Middle frontal gyrus (tissue), 1 donor: Measurements from ENCODE around the gene METTL16.
A peak's percentile ranks its signal among the peaks of the same experiment; 100 is the strongest.

Source experiments
- DNase-seq: peaks from one replicate; pipeline ENCODE4 v3.0.0-alpha.2; 2015; ENCODE audit warnings: low spot score; ENCODE audit errors: extremely low spot score

METTL16 gene

DNA sequence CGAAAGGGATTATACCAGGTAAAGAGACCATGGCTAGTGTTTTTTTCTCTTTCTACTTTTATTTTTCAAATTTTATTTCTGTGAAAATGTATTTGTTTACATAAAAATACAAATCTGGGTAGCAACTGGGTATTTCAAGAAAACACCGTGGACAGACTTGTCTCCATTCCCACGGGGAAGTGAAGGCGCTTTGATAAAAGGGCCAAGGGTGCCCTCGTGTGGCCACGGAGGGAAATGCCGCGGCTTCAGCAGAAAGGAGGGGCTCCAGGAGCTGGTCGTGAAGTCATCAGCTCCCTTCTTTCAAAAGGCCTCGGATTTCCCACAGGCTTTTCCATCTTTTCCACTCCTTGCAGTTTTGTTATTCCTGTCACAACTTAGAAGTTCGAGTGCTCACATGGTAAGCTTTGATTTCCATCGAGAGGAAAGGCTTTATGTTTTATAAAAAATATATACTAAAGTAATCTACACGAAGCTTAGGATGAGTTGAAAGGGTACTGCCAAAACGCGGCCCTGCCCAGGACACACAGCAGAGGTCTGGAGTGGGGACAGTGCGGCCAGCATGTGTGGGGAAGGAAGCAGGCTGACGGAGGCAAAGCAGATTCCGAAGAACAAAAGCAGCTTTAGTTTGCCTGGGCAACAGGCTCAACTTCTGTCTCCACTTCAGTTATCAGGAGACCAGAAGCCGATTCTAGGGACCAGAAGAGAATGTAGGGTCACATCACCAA lies 95.5 kb downstream of the METTL16 start:
- peak; percentile 85 for DNase-seq

DNA sequence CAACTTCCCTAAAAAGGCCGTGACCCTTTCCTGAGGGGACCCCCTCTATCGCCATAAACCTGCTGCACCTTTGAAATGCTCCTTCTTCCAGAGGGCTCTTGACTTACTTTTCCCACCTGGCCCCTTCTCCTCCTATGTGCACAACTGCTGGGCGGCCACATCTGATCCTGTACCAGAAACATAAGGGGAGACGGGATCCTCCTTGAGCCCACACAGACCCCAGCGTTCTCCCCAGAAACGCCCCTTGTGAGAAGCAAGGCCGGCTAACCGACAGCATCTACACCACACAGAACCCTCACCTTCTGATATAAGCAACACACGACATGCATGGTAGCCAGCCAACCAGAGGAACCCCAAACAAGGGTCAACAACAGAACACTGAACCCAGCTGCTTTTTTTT lies 96.6 kb downstream of the METTL16 start:
- no peak for DNase-seq

DNA sequence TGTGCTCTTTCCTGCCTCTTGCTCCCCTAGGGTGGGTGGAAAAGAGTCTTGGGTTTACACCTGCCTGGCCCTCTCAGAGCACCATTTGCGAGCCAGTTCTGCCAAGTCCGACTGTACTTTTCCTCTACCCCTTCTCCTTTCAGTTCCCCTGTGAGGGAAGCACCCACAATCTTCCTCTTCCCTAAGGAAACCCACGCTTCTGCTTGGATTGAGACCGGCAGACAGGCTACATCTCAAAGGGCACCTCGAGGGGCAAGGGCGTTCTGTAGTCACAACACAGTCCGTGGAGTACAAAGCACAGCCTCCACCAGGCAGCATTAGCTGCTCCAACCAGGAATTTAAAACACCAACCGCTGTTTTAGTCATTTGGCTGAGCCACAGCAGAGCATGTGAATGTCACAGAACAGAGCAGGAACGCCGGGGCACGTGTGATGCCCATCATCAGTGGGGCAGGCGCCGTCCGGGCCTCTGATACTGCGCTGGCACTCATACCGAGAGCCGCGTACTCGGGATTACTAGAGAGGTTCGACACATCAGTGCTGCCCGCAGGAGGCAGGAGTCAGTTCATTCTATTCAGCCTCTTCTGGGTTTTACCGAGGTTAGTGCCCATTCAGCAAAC lies 97.1 kb downstream of the METTL16 start:
- DNase-seq, result no peak

DNA sequence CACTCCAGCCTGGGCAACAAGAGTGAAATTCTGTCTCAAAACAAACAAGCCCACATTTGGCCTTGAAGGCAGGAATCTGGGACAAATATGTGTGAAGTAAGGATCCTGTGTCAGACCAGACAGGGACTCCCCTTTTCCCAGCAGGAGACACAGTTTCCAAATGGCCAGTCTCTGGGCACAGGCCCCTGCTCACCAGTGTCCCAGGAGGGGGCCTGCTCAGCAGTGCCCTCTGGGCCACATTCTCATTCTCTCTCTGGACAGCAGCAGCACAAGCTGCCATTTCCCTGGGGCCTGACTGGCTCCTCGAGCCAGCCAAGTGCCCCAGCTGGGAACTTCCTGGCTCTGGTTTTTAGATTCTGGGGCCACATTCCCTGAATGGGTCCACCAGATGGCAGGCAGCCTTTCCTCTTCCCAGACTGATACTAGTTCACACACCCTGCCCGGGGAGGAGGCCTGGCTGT lies 99.1 kb downstream of the METTL16 start:
- no peak for DNase-seq

DNA sequence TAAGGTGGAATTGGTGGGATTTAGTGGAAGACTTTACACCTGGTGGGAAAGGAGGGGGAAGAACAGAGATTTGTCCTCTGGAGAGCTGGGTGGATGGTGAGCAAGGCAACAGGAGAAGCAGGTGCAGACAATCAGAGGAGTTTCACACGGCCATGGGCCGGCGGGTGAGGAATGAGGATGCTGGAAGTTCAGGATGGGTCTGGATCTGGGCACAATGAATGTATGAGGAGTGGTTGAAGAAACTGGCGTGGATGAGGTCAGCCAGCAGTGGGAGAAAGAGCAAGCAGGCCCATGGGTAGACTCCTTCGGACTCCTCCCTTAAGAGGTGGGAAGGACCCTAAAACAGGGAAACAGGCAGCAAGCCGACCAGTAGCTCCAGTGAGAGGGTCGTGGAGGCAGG lies 100.7 kb downstream of the METTL16 start:
- DNase-seq, result no peak

DNA sequence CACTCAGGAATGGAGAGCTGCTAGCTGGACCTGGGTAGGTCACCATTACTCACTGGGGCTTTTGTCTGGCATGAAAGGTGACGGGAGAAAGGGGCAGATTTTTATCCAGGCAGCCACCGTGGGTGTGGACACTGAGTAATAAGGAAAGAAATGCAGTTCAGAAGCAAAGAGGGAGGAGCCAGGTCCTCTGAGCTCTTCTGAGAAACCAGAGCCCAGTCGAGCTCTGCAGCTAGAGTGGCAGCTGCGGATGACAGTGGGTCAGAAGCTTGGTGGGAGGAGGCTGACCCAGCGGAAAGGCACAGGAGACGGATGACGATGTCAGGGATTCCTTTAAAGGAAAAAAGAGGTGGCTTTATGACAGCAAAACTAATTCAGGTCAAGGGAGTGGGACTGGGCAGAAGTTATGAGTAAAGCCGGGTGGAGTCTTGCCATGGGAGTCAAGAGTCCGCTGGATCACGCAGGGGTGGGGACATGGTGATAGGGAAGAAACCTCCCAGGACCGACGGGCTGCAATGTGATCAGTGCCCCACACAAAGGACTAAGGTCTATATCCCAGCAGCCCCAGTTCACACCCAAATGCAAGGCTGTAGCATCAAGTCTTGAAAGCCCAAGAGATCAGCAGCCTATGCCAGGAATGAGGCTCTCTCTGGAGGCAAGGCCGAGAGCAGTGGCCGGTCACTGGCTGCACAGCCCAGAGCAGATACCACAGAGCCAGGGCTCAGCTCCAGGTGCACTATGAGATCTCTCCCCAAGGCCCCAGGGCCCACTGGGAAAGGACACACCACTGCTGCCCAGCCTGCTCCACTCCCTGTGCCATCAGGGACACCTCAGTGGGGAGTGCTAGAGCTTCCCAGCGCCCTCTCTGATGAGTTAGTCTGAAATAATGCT lies 104.5 kb downstream of the METTL16 start:
- no peak for DNase-seq

DNA sequence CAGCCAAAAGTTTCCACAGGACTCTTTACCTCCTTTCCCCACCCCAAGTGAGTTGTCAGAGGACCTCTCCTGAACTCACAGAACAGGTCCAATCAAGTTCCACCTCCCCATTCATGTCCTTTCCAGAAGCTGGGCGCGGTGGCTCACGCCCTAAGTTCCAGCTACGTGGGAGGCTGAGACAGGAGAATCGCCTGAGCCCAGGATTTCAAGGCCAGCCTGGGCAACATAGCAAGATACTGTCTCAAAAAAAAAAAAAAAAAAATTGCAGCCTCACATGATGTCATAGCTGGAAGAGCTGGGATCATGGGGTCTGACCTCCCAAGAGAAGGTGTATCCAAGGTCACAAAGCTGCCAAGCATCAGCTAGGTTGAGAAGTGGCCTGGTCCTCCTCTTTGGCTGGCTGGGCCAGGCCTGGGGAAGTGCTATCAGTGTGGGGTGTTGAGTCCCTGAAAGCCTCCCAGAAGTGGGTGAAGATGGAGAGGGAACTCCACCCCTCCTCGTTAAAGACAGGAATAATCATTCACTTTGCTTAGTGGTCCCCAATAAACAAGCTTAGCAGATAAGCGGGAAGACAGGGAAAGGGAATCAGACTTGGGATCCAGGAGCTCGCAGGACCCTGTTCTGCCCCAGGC lies 105.3 kb downstream of the METTL16 start:
- no peak for DNase-seq

DNA sequence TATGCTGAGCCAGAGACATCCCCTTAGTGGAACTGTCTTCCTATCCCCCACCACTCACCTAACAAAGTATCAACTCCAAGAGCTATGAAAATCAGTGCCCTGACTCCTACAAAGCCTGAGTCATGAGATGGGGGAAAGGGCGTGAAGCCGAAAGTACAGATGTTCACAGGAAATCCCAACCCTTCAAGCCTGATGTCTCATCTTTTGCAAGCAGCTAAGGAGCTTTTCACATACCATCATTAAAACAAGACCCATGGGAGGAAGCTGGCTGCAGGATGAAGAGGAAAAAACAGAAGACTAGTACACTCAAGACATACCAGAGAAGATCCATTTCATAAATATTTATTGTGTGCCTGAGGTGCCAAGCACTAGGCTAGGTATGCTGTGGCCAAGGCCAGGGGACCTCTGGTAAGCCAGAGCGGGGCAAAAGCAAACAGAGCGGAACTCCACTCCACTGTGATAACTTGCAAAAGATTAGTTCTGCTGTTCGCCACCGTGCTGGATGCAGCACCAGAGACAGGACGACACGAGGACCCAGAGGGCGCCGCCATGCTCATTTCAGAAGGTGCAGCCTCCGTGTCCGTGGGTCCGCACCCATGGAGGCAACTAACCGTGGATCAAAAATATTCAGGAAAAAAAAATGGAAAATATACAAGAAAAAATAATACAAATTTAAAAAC lies 106.3 kb downstream of the METTL16 start:
- no peak for DNase-seq

DNA sequence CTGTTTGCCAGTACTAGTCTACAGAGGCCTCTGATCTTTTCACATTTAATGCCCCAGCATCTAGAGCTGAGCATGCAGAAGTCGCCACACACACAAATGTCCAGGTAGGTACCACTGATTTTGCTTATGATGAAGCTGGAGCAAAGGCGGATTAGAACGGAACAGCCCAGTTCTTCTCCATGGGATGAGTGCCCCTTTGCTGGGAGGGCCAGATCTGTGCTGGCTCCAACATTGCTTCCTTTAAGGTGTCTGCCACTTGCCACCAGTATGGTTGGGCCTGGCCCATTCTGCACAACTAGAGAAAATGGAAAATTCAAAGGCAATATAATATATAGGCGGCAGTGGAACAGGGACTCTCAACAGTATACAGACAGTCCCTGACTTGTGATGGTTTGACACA lies 108.6 kb downstream of the METTL16 start:
- DNase-seq, result no peak

DNA sequence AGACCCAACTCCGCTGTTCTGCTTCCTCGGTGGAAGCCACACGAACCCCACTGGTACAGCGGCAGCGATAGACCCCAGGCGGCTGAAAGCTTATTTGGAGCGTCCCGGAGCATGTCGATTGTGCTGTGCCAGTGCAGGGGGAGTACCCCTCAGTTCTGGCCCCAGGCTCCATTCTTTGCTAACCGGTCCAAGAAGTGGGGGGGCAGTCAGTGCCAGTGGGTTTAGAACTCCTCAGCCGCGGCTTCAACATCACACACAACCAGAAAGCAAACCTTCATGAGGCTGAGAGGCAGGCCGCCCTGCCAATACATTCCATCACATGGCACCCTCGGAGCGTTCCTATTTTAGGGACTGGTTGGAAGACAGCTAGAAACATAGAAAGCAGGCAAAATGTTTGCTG lies 109.1 kb downstream of the METTL16 start:
- DNase-seq, result no peak

DNA sequence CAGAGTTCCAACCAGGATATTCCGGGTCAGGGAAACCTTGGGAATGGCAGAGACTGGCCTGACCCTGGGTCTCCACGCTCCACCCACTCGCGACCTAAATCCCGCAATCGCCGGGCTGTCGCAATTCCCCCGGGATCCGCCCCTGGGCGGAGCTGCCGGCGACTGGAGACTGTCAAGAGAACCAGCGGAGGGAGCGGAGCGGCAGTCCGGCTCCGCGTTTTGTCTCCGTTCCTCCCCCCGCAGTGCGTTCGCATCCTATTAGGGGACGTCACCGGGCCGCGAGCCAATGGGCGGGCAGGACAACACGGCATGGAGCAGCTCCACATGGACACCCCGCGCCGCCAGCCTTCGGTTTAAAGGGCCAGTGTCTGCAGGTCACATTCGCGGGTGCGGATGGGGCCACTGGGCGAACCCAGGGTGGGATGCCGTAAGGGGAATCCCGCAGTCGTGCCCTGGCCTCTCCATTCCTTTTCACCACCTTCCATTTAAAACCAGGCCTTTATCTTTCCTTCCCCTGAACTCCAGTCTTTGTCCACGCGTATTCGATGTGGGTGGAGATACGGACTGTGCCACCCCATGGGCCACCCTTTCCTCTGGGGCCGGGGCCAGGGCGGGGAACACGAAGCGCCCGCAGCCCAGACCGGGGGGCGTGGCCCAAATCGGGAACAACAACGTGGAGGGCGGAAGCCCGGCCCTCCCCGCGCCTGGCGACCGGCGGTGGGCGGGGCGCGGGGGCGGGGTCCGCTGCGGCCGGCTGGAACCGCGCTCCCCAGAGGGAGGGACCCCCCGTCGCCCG lies 110.1 kb downstream of the METTL16 start:
- peak; percentile 98 for DNase-seq

DNA sequence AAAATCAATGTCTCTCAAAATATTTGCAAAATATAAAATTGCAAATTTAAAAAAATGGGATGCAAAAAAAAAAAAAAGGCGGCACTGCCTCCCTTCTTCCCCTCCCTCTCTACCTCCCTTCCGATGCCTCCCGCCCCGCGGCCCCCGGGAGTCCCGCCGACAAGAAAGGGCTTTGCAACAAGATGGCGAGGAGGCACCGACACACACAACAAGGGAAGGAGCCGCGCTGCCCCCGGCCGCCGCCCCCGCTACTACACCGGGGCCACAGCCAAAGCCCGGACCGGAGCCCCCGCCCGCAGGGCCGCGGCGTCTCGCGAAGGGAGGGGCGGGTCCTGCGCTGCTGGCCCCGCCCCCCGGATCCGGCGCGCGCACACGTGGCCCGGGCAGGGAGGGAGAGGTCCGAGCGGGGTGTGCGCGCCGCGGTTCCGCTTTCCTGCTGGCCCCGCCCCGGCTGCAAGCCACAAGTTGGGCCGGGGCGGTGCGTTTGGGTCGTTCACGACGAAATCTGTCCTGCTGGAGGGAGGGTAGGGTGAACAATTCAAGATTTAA lies 110.7 kb downstream of the METTL16 start, which contains the start of gene MNT:
TSS of gene MNT (minus strand) at position 184 of the 549 bp plus-strand sequence. CDS start 348 bp downstream, outside the sequence.
- peak; percentile 92 for DNase-seq

DNA sequence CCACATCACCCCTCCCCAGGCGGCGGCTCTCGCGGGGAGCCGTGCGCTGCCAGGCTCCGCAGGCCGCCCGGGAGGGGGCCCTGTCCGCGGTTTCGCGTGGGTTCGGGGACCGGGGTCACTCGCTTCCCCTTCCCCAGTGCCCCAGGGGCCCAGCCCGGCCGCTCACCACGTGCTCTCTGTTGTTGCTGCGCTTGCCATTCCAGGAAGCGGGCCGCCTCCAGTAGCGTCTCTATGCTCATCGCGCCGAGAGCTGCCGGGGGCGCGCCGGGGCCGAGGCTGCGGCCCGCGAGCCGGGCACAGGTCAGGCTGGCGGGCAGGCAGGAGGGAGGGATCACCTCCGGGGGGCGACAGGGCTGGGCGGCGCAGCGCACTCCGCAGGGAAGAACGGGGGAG lies 111.2 kb downstream of the METTL16 start:
- peak; percentile 11 for DNase-seq

DNA sequence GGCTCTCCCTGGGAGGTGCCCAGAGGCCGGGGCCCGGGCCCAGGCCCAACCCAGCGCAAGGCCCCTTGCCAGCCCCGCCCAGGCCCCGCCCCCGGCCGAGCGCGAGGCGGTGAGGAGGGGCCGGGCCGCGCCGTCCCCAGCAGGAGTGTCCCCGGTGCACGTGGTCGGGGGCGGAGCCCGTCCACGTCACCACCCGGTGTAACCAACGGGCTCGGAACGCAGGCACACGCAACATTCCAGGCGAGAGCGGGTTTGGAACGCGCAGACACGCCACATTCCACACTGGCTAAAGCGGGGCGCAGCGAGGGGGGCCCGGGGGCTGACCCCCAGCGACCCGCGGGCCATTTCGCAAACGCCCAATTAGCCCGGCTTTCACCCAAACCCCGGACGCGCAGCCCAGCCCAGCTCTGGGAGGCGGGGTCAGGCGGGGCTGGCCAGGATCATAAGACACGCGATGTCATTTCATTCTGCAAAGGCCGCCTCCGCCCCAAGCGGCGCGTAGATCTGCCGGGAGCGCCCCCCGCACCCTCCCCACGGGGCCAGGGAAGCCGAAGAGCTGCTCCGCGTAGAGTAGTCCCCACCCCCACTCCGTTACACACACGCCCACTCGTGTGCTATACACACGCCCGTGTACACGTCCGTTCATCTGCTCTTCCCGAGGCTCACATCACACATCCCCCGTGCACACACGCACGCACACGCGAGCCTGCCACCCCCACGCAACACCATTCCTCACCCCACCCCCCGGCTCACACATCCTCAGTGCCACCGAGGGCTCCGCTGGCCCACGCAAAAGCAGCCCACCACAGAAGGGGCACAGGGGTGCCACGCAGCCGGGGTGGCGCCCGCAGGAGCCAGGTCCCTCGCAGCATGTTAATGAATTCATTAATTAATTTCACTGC lies 111.9 kb downstream of the METTL16 start:
- peak; percentile 89 for DNase-seq

DNA sequence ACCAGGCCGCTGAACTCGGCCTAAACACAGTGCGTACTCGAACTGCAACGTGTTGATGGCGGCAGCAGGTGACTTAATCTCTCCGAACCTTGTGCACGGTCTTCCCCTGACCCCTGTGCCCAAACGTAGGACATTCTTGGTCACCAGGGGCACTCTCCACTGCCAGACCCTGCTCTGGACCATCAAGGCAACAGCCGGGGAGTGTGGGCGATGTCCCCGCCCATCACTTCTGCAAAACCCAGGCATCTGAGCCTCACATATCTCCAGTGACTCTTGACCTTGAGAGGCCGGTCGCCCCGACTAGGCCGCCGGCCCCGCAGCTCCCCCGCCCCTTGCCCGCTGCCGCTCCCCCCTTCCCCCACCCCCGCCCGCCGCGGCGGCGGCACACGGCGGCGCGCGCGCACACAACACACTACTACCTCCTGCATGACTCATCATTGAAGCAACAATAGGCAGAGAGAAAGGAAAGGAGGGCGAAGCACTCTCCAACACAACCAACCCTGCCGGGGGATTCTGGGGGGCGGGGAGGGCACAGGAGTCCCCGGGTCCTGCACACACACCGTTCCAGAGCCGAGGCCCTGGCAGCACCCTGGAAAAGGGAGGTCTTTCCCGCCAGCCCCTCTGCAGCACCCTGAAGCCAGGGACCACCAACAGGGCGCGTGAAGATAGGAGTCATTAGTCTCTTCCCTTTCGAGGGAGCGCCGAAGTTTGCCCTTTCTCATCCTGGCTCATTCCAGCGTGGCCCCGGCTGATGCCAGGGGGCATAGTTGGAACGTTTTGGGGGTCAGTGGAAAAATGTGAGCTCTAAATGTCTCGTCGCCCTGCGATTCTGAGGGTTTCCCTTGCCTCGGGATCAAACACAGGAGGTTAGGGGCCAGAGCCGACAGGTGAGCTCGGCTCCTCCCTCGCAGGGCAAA lies 112.8 kb downstream of the METTL16 start:
- no peak for DNase-seq

DNA sequence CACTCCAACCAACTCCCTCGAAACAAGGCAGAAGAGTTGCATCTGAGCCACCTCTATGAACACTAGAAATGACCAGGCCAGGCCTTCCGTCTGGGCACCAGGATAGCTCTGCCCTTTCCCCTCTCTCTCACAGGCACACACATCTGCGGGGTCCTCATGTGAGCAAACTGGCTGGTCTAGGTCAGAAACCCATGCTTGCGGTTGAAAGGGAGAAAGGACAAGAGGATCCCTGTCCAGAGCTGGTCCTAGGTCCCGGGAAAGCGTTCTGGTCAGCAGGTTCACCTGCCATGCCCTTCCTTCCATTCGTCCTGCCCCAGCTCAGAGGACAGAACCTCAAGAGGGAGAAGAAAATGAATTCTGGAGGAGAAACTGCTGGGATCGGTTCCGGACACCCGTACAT lies 113.5 kb downstream of the METTL16 start:
- DNase-seq, result no peak

DNA sequence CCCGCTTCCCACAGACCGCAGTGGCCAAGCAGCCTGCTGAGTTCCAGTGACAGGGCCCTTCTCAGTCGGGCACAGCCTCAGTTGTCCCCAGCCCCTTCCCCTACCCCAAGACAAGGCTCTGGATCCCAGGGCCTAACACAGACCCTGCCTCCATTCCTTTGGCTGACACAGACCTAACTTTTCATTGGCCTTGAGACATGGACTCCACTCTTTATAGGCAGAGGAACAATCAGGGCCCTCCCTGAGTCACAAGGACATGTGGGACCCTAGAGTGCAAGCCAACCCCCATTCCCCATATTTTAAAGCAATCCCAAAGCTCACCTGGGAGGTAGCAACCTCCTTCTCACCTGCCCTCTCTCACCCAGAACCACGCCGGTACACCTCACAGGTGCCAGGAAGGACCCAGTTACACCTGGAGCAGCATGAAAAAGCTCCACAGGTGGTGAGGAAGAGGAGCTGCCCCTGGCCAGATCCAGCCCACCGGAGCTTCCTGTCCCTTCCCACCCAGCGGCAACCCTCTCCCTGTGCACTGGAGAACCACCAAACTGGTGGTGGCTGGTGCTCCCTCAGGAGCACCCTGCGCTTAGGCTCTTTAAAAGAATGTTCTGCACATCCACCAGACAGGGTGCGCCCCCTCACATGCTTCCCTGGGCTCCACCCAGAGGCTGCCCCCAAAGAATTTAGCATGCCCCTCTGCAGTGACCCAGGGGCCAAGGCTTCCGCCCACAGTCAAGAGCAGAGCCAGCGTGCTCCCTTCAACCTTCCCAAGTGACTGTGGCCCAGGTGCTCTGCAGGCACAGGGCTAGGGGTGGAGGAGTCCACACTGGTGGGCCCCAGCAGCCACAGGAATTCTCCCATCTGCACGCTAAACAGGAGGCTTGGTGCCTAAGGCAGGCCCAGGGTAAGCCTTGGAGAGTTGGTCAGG lies 114.2 kb downstream of the METTL16 start:
- no peak for DNase-seq
